GM12878 (cell line): Measurements from ENCODE around the gene LEF1. TPM values are rescaled to one million over a fixed set of nuclear protein-coding genes. Genes with fewer than 3 reads are reported as not detected.

ENCODE experiments used
- ATAC-seq: fragments of 200-7000 bp; cut with Tn5 transposase; 3 replicates; pipeline ENCODE4 v1.9.1; 2020; ENCODE audit warnings: mild to moderate bottlenecking, moderate library complexity
- BruUV-seq: library from RNA; stranded (reverse); fragments of 400-500 nt; replicated peaks from 2 replicates; lab custom pipeline; 2021; lab: Mats Ljungman, UMichigan
- CTCF ChIA-PET: fragments of 300-600 bp; sonication (Branson Sonifier 250); formaldehyde crosslinking; extraction: SDS; loops from one replicate; lab custom pipeline; 2021; ENCODE audit warnings: inconsistent platforms; lab: Yijun Ruan, JAX
- POLR2A ChIA-PET: fragments of 350-600 bp; formaldehyde crosslinking; extraction: SDS; loops from one replicate; lab custom pipeline; 2021; ENCODE audit warnings: inconsistent platforms; lab: Charles Lee
- RAD21 ChIA-PET: fragments of 300-600 bp; sonication (Branson Sonifier 250); formaldehyde crosslinking; loops from one replicate; lab custom pipeline; 2023; ENCODE audit warnings: antibody characterized with exemption; ENCODE audit not compliant: unreplicated experiment; lab: Charles Lee
- SMC1A ChIA-PET: fragments of 300-600 bp; sonication (Branson Sonifier 250); formaldehyde crosslinking; loops from one replicate; lab custom pipeline; 2023; ENCODE audit not compliant: unreplicated experiment, uncharacterized antibody; lab: Charles Lee
- DNase-seq: peaks from one replicate; pipeline ENCODE4 v3.0.0-alpha.2; 2011; ENCODE audit warnings: low read depth, low spot score
- FAIRE-seq: peaks from 3 replicates; lab custom pipeline; 2011; peaks lifted over from hg19 to GRCh38; lab: Jason Lieb, UNC
- H2AFZ ChIP-seq: 2 replicates; pipeline ENCODE4 v1.6.0; 2011; ENCODE audit warnings: low read depth, low read length, control low read depth; ENCODE audit not compliant: control insufficient read depth
- H3K27ac ChIP-seq: 2 replicates; pipeline ENCODE4 v1.5.1; 2011; ENCODE audit warnings: control low read depth; ENCODE audit not compliant: control insufficient read depth, insufficient read depth
- H3K27me3 ChIP-seq, 2 experiments: replicated peaks in 1 of 2; 2 replicates each; pipeline versions ENCODE4 v1.6.0 to v1.6.1; 2011; ENCODE audit warnings: low read length in 1 of 2; ENCODE audit not compliant: control insufficient read depth in 2 of 2, insufficient read depth in 2 of 2
- H3K36me3 ChIP-seq, 2 experiments: 2 replicates each; pipeline ENCODE4 v1.5.1; 2011; ENCODE audit warnings: low read length in 1 of 2; ENCODE audit not compliant: control insufficient read depth in 2 of 2, insufficient read depth in 2 of 2
- H3K4me1 ChIP-seq: 2 replicates; pipeline ENCODE4 v1.6.1; 2011; ENCODE audit warnings: mild to moderate bottlenecking, low read length, moderate library complexity, mixed read lengths; ENCODE audit not compliant: control insufficient read depth, insufficient read depth
- H3K4me2 ChIP-seq: 2 replicates; pipeline ENCODE4 v1.6.0; 2011; ENCODE audit warnings: control low read depth; ENCODE audit not compliant: control insufficient read depth, insufficient read depth
- H3K4me3 ChIP-seq: fragments of 200-600 bp; sonication (generic); 2 replicates; pipeline ENCODE4 v1.5.1; 2016
- H3K79me2 ChIP-seq: 2 replicates; pipeline ENCODE4 v1.6.0; 2011; ENCODE audit warnings: low read length; ENCODE audit not compliant: control insufficient read depth, insufficient read depth
- H3K9ac ChIP-seq: 2 replicates; pipeline ENCODE4 v1.8.0; 2011; ENCODE audit warnings: low read length, control low read depth, mixed read lengths; ENCODE audit not compliant: control insufficient read depth, insufficient read depth
- H3K9me3 ChIP-seq: replicated peaks from 3 replicates; pipeline ENCODE4 v1.5.1; 2011; ENCODE audit warnings: mild to moderate bottlenecking, low read length; ENCODE audit not compliant: control insufficient read depth, insufficient read depth
- H4K20me1 ChIP-seq: 2 replicates; pipeline ENCODE4 v1.6.0; 2011; ENCODE audit not compliant: control insufficient read depth, insufficient read depth
- CEBPB ChIP-seq, 2 experiments: fragments of 150-350 bp in 1 of 2; IDR thresholded peaks; 2 replicates each; pipeline ENCODE4 v1.6.1; 2012 to 2014; ENCODE audit warnings: low read depth in 2 of 2, low read length in 2 of 2, borderline replicate concordance in 1 of 2, inconsistent platforms in 1 of 2
- HDAC6 ChIP-seq: fragments of 200-600 bp; sonication (generic); IDR thresholded peaks from one replicate; pipeline ENCODE4 v1.8.0; 2017; ENCODE audit warnings: antibody characterized with exemption; ENCODE audit not compliant: unreplicated experiment
- IKZF2 ChIP-seq, 2 experiments: fragments of 450-650 bp; IDR thresholded peaks; 2 replicates each; pipeline ENCODE4 v1.6.1; 2017; ENCODE audit warnings: mild to moderate bottlenecking in 2 of 2, moderate library complexity in 2 of 2
- KAT2A ChIP-seq: conservative IDR thresholded peaks from 2 replicates; pipeline ENCODE4 v1.6.1; 2011; ENCODE audit warnings: low read depth, low read length; ENCODE audit not compliant: control insufficient read depth
- MEF2B ChIP-seq: fragments of 450-650 bp; IDR thresholded peaks from 2 replicates; pipeline ENCODE4 v1.6.1; 2018; ENCODE audit warnings: mild to moderate bottlenecking, moderate library complexity; ENCODE audit not compliant: partially characterized antibody, poor library complexity, severe bottlenecking
- MYB ChIP-seq: fragments of 150-350 bp; IDR thresholded peaks from 2 replicates; pipeline ENCODE4 v1.6.1; 2014; ENCODE audit warnings: mild to moderate bottlenecking, low read depth, low read length, borderline replicate concordance
- SMARCA5 ChIP-seq: fragments of 450-650 bp; IDR thresholded peaks from 2 replicates; pipeline ENCODE4 v1.6.1; 2017; ENCODE audit warnings: mild to moderate bottlenecking
- SP1 ChIP-seq: IDR thresholded peaks from one replicate; pipeline ENCODE4 v1.6.1; 2011; ENCODE audit warnings: low read depth, low read length
- SREBF1 ChIP-seq: IDR thresholded peaks from 2 replicates; pipeline ENCODE4 v1.6.1; 2012; ENCODE audit warnings: mild to moderate bottlenecking, low read length
- SUPT20H ChIP-seq: IDR thresholded peaks from 2 replicates; pipeline ENCODE4 v1.6.1; 2011; ENCODE audit warnings: low read depth, mild to moderate bottlenecking, low read length, moderate library complexity, borderline replicate concordance; ENCODE audit not compliant: control insufficient read depth
- TCF12 ChIP-seq: IDR thresholded peaks from 2 replicates; pipeline ENCODE4 v1.6.1; 2011; ENCODE audit warnings: low read depth, mild to moderate bottlenecking, low read length
- ZBTB40 ChIP-seq: fragments of 450-650 bp; IDR thresholded peaks from 2 replicates; pipeline ENCODE4 v1.6.1; 2016; ENCODE audit warnings: mild to moderate bottlenecking, moderate library complexity, borderline replicate concordance
- ZNF207 ChIP-seq: fragments of 450-650 bp; IDR thresholded peaks from 2 replicates; pipeline ENCODE4 v1.6.1; 2014; ENCODE audit warnings: antibody characterized with exemption, mild to moderate bottlenecking, borderline replicate concordance
- ZSCAN29 ChIP-seq: fragments of 450-650 bp; IDR thresholded peaks from 2 replicates; pipeline ENCODE4 v1.6.1; 2017; ENCODE audit warnings: mild to moderate bottlenecking, moderate library complexity
- in situ Hi-C: fragments of 300-500 bp; cut with MboI; formaldehyde crosslinking; loops from 9 replicates; pipeline ENCODE4 v1.14.3; 2018; ENCODE audit warnings: mixed read lengths
- intact Hi-C: fragments of 100-400 bp; cut with micrococcal nuclease; formaldehyde crosslinking; loops from one replicate; pipeline ENCODE4 v1.14.2; 2022; ENCODE audit not compliant: unreplicated experiment
- polyA plus RNA-seq, 11 experiments: library from polyadenylated mRNA; depleted of rRNA in 4 of 11; unstranded in 6 of 11; stranded (reverse) in 5 of 11; fragments of >200 nt; fragmentation: Nextera tagmentation in 4 of 11; fragmentation: Illumina TruSeq in 1 of 11; extraction: Ambion mirVana in 4 of 11; extraction: Trizol in 1 of 11; gene quantifications; 1 replicate in 1 of 11; 2 replicates in 10 of 11; pipeline versions ENCODE4 v1.2.1 to v1.2.3, GENCODE V29; 2011 to 2016; ENCODE audit warnings: inconsistent platforms in 2 of 11, missing spikeins in 2 of 11, low read depth in 1 of 11
- total RNA-seq, 4 experiments: library from RNA; depleted of rRNA in 3 of 4; stranded (reverse); fragments of >200 nt in 3 of 4; fragmentation: Illumina TruSeq in 1 of 4; extraction: Trizol in 1 of 4; gene quantifications; 2 replicates each; pipeline versions ENCODE4 v1.2.1 to v1.2.3, GENCODE V29; 2013 to 2021
- TF ChIP-seq, protein P1 (sequence below): fragments of 450-650 bp; IDR thresholded peaks from 2 replicates; pipeline ENCODE4 v1.6.1; 2014; ENCODE audit warnings: mild to moderate bottlenecking
- TF ChIP-seq, protein P2 (sequence below): IDR thresholded peaks from 2 replicates; pipeline ENCODE4 v1.6.1; 2011; ENCODE audit warnings: mild to moderate bottlenecking, low read depth, low read length, moderate library complexity; ENCODE audit not compliant: insufficient replicate concordance

Gene LEF1
- total and polyA plus RNA-seq, 10 of the 15 experiments (the other 5 are each of a cell fraction or from before 2014, with no cell fraction given) = 10.2 to 38.1 (median 19.5) TPM

DNA sequence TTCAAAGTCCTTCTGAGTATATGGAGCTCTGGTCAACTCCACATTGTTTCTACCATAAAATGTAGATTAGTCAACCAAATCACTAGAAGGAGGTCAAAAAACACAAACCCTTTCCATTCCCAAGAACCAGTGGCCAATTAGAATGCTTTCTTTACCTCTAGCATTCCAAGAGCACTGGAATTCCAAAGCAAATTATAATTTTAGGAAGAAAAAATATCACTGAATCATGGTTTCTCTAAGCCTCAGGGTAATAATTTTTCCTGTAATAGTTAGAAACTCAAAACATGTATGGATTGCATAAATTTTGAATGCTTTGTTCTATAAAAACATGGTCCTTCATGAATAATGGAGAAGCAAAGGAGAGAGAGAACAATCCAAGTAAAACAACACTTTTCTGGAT is 39.5 kb downstream of the LEF1 start:
- RAD21 ChIA-PET = no interaction called here
- Histone ChIP-seq H2AFZ (no peak overlapping the region), H3K4me2 (no peak overlapping the region), H3K27ac (no peak overlapping the region), H3K79me2 (no peaks in the 10 kb centered on the region), H3K9ac (no peak overlapping the region), H3K4me3 (no peak overlapping the region), H3K27me3 (no peaks in the 10 kb centered on the region), H3K36me3 (no peaks in the 10 kb centered on the region), H3K9me3 (no peaks in the 10 kb centered on the region), H3K4me1 (no peaks in the 10 kb centered on the region), H4K20me1 (no peaks in the 10 kb centered on the region)
- ATAC-seq (no peak), FAIRE-seq (no peak), DNase-seq (no peak)
- in situ Hi-C loops = no loop called here
- SMC1A ChIA-PET = interaction anchor here (1.2 kb wide), 1 partner anchor 44 kb away, joined by 3 read pairs; no protein-coding TSS in a partner anchor
- no TSS peak for BruUV-seq
- intact Hi-C loops = no loop called here
- TF ChIP-seq SREBF1 = no peak
- TF ChIP-seq HDAC6 = no peak
- no peak for TF ChIP-seq MEF2B
- no peak for TF ChIP-seq CEBPB (IDR thresholded peaks at IDR 0.05; ENCODE audit: borderline replicate concordance in 1 of 2, low read depth in 2 of 2, low read length in 2 of 2)
- no peak for TF ChIP-seq KAT2A
- TF ChIP-seq SP1 = no peak
- TF ChIP-seq ZSCAN29 = no peak
- TF ChIP-seq IKZF2 (IDR thresholded peaks at IDR 0.05) = no peak
- no peak for TF ChIP-seq MYB
- no peak for TF ChIP-seq SMARCA5
- TF ChIP-seq, protein P1, sequence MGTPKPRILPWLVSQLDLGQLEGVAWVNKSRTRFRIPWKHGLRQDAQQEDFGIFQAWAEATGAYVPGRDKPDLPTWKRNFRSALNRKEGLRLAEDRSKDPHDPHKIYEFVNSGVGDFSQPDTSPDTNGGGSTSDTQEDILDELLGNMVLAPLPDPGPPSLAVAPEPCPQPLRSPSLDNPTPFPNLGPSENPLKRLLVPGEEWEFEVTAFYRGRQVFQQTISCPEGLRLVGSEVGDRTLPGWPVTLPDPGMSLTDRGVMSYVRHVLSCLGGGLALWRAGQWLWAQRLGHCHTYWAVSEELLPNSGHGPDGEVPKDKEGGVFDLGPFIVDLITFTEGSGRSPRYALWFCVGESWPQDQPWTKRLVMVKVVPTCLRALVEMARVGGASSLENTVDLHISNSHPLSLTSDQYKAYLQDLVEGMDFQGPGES = no peak
- TF ChIP-seq, protein P2, sequence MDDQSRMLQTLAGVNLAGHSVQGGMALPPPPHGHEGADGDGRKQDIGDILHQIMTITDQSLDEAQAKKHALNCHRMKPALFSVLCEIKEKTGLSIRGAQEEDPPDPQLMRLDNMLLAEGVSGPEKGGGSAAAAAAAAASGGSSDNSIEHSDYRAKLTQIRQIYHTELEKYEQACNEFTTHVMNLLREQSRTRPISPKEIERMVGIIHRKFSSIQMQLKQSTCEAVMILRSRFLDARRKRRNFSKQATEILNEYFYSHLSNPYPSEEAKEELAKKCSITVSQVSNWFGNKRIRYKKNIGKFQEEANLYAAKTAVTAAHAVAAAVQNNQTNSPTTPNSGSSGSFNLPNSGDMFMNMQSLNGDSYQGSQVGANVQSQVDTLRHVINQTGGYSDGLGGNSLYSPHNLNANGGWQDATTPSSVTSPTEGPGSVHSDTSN = no peak
- no peak for TF ChIP-seq SUPT20H
- no peak for TF ChIP-seq TCF12
- no peak for TF ChIP-seq ZNF207
- no peak for TF ChIP-seq ZBTB40
- POLR2A ChIA-PET = no interaction called here
- CTCF ChIA-PET = interaction anchor here (1.1 kb wide), 1 partner anchor 9 kb away, joined by 3 read pairs; no protein-coding TSS in a partner anchor
